ENCODE measurements around the gene PCBP1. TPM values are rescaled to one million over a fixed set of nuclear protein-coding genes. Genes with fewer than 3 reads are reported as not detected.

The PCBP1 gene
- total RNA-seq, 6 donors from 2014 or later = 126 to 384 (median 236) TPM

DNA sequence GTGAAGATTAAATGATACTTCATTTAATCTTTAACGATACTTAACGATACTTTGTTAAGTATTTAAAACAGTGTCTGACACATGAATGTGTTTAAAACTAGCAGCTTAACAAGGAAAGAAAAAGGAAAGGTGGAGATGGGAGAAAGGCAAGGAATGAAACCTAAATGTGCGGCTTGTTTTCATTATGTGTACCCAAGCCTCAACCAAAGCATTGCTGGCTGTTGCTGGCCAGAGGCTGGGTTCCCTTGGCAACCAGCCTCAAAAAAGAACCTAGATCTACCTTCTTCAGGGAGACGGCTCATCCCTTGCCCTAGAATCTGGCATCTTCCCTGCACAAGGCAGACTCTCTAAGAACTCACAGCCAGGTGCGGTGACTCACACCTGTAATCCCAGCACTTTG, 13.8 kb upstream of the PCBP1 start:
- no peak overlapping the region for H3K4me3 ChIP-seq
- ATAC-seq (ENCODE audit: low FRiP score in 2 of 2) = no peak
- no peaks in the 10 kb centered on the region for H3K27me3 ChIP-seq
- no peak for TF ChIP-seq POLR2A (IDR thresholded peaks at IDR 0.05)
- TF ChIP-seq, protein P1, sequence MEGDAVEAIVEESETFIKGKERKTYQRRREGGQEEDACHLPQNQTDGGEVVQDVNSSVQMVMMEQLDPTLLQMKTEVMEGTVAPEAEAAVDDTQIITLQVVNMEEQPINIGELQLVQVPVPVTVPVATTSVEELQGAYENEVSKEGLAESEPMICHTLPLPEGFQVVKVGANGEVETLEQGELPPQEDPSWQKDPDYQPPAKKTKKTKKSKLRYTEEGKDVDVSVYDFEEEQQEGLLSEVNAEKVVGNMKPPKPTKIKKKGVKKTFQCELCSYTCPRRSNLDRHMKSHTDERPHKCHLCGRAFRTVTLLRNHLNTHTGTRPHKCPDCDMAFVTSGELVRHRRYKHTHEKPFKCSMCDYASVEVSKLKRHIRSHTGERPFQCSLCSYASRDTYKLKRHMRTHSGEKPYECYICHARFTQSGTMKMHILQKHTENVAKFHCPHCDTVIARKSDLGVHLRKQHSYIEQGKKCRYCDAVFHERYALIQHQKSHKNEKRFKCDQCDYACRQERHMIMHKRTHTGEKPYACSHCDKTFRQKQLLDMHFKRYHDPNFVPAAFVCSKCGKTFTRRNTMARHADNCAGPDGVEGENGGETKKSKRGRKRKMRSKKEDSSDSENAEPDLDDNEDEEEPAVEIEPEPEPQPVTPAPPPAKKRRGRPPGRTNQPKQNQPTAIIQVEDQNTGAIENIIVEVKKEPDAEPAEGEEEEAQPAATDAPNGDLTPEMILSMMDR (IDR thresholded peaks at IDR 0.05) = no peak
- no peak for TF ChIP-seq POLR2AphosphoS5 (IDR thresholded peaks at IDR 0.05)
- TF ChIP-seq EP300 (IDR thresholded peaks at IDR 0.05) = no peak
- no peak for DNase-seq
- no peaks in the 10 kb centered on the region for H3K9me3 ChIP-seq
- peak overlapping the region in 1 of 4 donors; percentile 14 for H3K27ac ChIP-seq
- WGBS, 2 donors = 77 to 94% methylated on average over 4 to 5 of the region's 5 CpGs
- H3K4me1 ChIP-seq = peaks cover 28 to 30% (median 29%) of the 10 kb centered on the region in 4 donors
- H3K36me3 ChIP-seq = peaks cover 7 to 52% (median 12%) of the 10 kb centered on the region in 4 donors

DNA sequence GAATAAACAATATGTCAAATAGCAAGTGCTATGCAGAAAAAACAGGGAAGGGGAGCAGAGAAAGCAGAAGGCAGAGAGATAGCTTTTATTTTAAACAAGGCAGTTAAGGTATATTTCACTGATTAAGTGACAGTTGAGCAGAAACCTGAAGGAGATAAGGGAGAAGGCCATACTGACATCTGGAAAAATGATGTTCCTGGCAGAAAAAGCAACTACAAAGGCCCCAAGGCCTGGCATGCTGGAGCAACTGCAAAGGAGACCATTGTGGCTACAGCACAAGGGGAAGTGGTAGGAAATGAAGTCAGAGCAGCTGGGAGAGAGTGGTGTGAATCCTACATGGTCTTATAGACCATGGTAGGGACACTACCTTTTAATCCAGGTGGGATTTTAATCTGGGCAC, 8.9 kb upstream of the PCBP1 start:
- H3K4me3 ChIP-seq = no peak overlapping the region

DNA sequence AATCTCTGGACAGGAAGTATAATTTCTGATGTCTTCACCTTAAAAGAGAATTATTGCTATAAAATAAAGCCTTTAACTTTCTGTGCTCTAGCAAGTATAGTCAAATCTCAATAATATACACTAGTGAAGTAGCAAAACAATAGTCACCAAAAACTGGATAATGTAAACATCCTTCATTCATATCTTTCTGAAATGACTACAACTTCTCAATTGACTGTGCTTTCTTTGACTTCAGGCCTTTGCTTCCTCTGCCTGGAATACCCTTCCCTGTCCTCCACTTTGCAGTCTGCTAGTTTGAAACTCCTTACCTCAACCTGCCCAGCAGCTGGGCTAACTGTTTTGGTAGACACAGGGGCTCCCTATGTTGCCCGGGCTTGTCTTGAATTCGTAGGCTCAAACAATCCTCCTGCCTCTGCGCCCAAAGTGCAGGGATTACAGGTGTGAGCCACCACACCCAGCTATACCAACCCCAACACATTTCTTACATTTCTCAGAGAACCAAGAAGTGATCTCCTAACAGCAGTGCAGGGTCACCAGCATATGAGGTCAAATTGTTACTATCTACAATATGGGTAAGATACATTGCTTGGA, 6.6 kb upstream of the PCBP1 start:
- TF ChIP-seq EP300 (IDR thresholded peaks at IDR 0.05) (no peak), POLR2A (IDR thresholded peaks at IDR 0.05) (no peak), POLR2AphosphoS5 (IDR thresholded peaks at IDR 0.05) (no peak)
- TF ChIP-seq, protein P1 (IDR thresholded peaks at IDR 0.05) = no peak
- WGBS, 2 donors = 91 to 95% methylated on average over 3 of the region's 3 CpGs
- peaks cover 8 to 83% (median 35%) of the 10 kb centered on the region in 4 donors for H3K36me3 ChIP-seq
- no peak for ATAC-seq (ENCODE audit: low FRiP score in 2 of 2)
- no peaks in the 10 kb centered on the region for H3K27me3 ChIP-seq
- peaks cover 19 to 52% (median 42%) of the 10 kb centered on the region in 4 donors for H3K4me1 ChIP-seq
- peak overlapping the region in 3 of 4 donors; percentile 17 to 49 (median 40) for H3K27ac ChIP-seq
- no peak overlapping the region for H3K4me3 ChIP-seq
- H3K9me3 ChIP-seq = no peaks in the 10 kb centered on the region
- no peak for DNase-seq

More for the DNA sequence above, 8.9 kb upstream of the PCBP1 start:
- no peak for ATAC-seq (ENCODE audit: low FRiP score in 2 of 2)
- Histone ChIP-seq H3K9me3 (no peaks in the 10 kb centered on the region), H3K36me3 (peaks cover 8 to 90% (median 39%) of the 10 kb centered on the region in 4 donors), H3K27ac (peak overlapping the region; percentile 6 to 46 (median 36)), H3K4me1 (peaks cover 0 to 29% (median 19%) of the 10 kb centered on the region in 4 donors), H3K27me3 (no peaks in the 10 kb centered on the region)
- TF ChIP-seq EP300 (IDR thresholded peaks at IDR 0.05) (no peak), POLR2A (IDR thresholded peaks at IDR 0.05) (no peak)
- TF ChIP-seq, protein P1 (IDR thresholded peaks at IDR 0.05) = no peak
- no peak for DNase-seq

DNA sequence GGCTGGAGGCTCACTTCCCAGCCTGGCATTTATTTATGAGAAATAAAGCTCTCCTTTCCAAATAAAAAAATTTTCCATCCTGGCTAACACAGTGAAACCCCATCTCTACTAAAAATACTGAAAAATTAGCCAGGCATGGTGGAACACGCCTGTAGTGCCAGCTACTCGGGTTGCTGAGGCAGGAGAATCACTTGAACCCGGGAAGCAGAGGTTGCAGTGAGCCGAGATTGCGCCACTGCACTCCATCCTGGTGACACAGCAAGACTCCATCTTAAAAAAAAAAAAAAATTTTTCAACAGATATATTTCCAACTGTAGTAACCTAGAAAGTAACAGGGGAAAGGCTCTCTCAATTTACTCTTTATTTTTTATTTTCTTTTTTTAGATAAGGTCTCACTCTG, 6.1 kb upstream of the PCBP1 start:
- 81 to 88% methylated on average over 5 of the region's 5 CpGs for WGBS, 2 donors
- peak overlapping the region in 3 of 4 donors; percentile 17 to 49 (median 40) for H3K27ac ChIP-seq

DNA sequence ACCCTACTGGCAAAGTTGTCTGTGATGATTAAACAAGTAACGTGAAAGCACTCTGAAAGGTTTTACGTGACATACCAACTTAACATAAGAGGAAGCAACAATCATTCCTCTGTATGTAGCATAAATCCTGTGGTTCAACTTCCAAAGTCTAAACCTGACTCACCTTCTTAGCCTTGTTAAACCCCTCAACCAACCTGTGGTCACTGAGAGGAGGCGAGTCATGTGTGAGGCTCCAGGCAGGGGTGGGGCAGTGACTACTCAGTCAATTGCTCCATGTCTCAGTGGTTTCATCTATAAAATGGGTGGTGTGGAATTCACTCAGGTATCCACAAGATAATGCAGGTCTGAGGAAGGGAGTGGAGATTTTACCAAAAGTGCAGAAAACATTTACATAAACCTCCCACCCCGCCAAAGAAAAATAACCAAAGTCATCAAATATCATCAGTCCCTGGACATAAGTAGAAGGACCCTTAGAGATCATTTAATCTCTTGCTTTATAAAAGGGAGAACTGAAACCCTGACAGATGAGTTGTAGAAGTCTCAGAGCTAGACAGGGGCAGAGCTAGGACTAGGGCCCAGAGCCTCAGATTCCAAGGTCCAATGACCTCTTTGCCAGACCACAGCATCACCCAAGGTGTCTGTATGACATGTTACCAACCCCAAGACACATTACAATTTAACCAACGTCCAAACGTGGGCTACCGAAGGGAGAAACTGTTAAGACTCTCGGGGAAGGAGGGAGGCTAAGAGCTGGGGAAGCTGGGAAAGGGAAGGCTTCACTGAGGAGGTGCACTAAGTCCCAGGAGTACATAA, 3.7 kb upstream of the PCBP1 start:
- 67 to 71% methylated on average over 8 of the region's 8 CpGs for WGBS, 2 donors
- Histone ChIP-seq H3K4me1 (peaks cover 23 to 47% (median 41%) of the 10 kb centered on the region in 4 donors), H3K27me3 (no peaks in the 10 kb centered on the region), H3K36me3 (peaks cover 0 to 61% (median 27%) of the 10 kb centered on the region in 4 donors), H3K4me3 (no peak overlapping the region), H3K27ac (peak overlapping the region in 3 of 4 donors; percentile 6 to 100 (median 97)), H3K9me3 (no peaks in the 10 kb centered on the region)
- ATAC-seq (ENCODE audit: low FRiP score in 2 of 2) = no peak
- TF ChIP-seq EP300 (IDR thresholded peaks at IDR 0.05) (no peak), POLR2AphosphoS5 (IDR thresholded peaks at IDR 0.05) (no peak), POLR2A (IDR thresholded peaks at IDR 0.05) (no peak)
- TF ChIP-seq, protein P1 (IDR thresholded peaks at IDR 0.05) = no peak
- no peak for DNase-seq

More for the DNA sequence above, 6.1 kb upstream of the PCBP1 start:
- Histone ChIP-seq H3K27me3 (no peaks in the 10 kb centered on the region), H3K9me3 (no peaks in the 10 kb centered on the region), H3K4me3 (no peak overlapping the region), H3K4me1 (peaks cover 23 to 54% (median 46%) of the 10 kb centered on the region in 4 donors), H3K36me3 (peaks cover 8 to 78% (median 33%) of the 10 kb centered on the region in 4 donors)
- ATAC-seq (ENCODE audit: low FRiP score in 2 of 2) = no peak
- DNase-seq = no peak
- no peak for TF ChIP-seq POLR2AphosphoS5 (IDR thresholded peaks at IDR 0.05)

All from upper lobe of left lung (tissue), 6 donors.